ENCODE measurements around the gene PODN. TPM values are rescaled to one million over a fixed set of nuclear protein-coding genes. Genes with fewer than 3 reads are reported as not detected.

The PODN gene
- total RNA-seq, 1 experiment from 2014 or later: not detected

DNA sequence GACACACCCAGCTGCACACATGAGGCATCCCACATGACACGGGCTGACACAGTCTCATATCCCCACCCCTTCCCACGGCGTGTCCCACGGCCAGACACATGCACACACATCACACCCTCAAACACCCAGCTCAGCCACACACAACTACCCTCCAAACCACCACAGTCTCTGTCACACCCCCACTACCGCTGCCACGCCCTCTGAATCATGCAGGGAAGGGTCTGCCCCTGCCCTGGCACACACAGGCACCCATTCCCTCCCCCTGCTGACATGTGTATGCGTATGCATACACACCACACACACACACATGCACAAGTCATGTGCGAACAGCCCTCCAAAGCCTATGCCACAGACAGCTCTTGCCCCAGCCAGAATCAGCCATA, 22.6 kb downstream of the PODN start:
- Histone ChIP-seq H3K36me3 (ENCODE audit: low read depth) (no peaks in the 10 kb centered on the region), H3K4me1 (replicated peaks; ENCODE audit: insufficient read depth) (no peaks in the 10 kb centered on the region), H3K9me2 (ENCODE audit: insufficient read depth) (no peaks in the 10 kb centered on the region), H3K4me3 (no peak overlapping the region), H3K79me2 (ENCODE audit: low read depth) (no peaks in the 10 kb centered on the region), H3K27me3 (ENCODE audit: insufficient read depth, low read depth) (no peaks in the 10 kb centered on the region), H3K9me3 (ENCODE audit: insufficient read depth, low read depth) (no peaks in the 10 kb centered on the region), H4K20me1 (ENCODE audit: insufficient read depth) (no peaks in the 10 kb centered on the region), H3K4me2 (no peak overlapping the region), H3F3A (ENCODE audit: insufficient read depth, low read depth) (no peaks in the 10 kb centered on the region), H3K27ac (no peak overlapping the region), H2AFZ (no peak overlapping the region)
- ChIA-PET CTCF (interaction anchor here (0.6 kb wide), 1 partner anchor 332 kb away, joined by 5 read pairs; no protein-coding TSS in a partner anchor), POLR2A (ENCODE audit: unreplicated experiment) (no interaction called here)
- intact Hi-C loops (cut with micrococcal nuclease; ENCODE audit: unreplicated experiment): loop anchor here (10.0 kb wide), 1 partner anchor 90 kb away; no protein-coding TSS in a partner anchor
- no peak for DNase-seq
- TF ChIP-seq EZH2 (IDR thresholded peaks at IDR 0.05; ENCODE audit: low read depth): no peak
- TF ChIP-seq, protein P1, sequence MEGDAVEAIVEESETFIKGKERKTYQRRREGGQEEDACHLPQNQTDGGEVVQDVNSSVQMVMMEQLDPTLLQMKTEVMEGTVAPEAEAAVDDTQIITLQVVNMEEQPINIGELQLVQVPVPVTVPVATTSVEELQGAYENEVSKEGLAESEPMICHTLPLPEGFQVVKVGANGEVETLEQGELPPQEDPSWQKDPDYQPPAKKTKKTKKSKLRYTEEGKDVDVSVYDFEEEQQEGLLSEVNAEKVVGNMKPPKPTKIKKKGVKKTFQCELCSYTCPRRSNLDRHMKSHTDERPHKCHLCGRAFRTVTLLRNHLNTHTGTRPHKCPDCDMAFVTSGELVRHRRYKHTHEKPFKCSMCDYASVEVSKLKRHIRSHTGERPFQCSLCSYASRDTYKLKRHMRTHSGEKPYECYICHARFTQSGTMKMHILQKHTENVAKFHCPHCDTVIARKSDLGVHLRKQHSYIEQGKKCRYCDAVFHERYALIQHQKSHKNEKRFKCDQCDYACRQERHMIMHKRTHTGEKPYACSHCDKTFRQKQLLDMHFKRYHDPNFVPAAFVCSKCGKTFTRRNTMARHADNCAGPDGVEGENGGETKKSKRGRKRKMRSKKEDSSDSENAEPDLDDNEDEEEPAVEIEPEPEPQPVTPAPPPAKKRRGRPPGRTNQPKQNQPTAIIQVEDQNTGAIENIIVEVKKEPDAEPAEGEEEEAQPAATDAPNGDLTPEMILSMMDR (conservative IDR thresholded peaks at IDR 0.05): no peak
- BruUV-seq (replicated peaks): no TSS peak

DNA sequence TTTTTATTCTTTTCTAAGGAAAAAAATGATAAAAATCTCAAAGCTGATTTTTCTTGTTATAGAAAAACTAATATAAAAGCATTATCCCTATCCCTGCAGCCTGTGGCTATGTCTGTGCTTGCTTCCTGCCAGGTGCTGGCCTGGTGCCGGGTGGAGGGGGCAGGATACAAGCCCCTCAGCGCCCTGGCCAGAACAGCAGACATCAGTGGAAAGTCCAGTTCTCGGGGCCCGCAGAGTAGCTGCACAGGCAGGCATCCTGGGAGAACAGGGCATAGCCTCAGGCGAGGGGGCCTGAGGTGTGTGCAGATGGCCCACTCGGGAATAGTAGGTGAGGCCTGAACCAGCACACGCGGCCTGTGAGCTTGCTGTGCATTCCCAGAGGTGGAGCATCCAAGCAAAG, 23.4 kb downstream of the PODN start:
- Histone ChIP-seq H3K27me3 (ENCODE audit: insufficient read depth, low read depth) (no peaks in the 10 kb centered on the region), H3K4me2 (no peak overlapping the region), H4K20me1 (ENCODE audit: insufficient read depth) (no peaks in the 10 kb centered on the region), H3K4me1 (replicated peaks; ENCODE audit: insufficient read depth) (no peaks in the 10 kb centered on the region), H3K9me2 (ENCODE audit: insufficient read depth) (no peaks in the 10 kb centered on the region), H2AFZ (no peak overlapping the region), H3K79me2 (ENCODE audit: low read depth) (no peaks in the 10 kb centered on the region), H3K9me3 (ENCODE audit: insufficient read depth, low read depth) (no peaks in the 10 kb centered on the region), H3K36me3 (ENCODE audit: low read depth) (no peaks in the 10 kb centered on the region), H3K4me3 (no peak overlapping the region), H3F3A (ENCODE audit: insufficient read depth, low read depth) (no peaks in the 10 kb centered on the region), H3K27ac (no peak overlapping the region)
- TF ChIP-seq, protein P1 (conservative IDR thresholded peaks at IDR 0.05): no peak
- no peak for TF ChIP-seq EZH2 (IDR thresholded peaks at IDR 0.05; ENCODE audit: low read depth)
- no peak for DNase-seq
- intact Hi-C loops (cut with micrococcal nuclease; ENCODE audit: unreplicated experiment): loop anchor here (10.0 kb wide), 1 partner anchor 89 kb away; no protein-coding TSS in a partner anchor
- CTCF ChIA-PET: no interaction called here
- BruUV-seq (replicated peaks): no TSS peak
- POLR2A ChIA-PET (ENCODE audit: unreplicated experiment): no interaction called here

DNA sequence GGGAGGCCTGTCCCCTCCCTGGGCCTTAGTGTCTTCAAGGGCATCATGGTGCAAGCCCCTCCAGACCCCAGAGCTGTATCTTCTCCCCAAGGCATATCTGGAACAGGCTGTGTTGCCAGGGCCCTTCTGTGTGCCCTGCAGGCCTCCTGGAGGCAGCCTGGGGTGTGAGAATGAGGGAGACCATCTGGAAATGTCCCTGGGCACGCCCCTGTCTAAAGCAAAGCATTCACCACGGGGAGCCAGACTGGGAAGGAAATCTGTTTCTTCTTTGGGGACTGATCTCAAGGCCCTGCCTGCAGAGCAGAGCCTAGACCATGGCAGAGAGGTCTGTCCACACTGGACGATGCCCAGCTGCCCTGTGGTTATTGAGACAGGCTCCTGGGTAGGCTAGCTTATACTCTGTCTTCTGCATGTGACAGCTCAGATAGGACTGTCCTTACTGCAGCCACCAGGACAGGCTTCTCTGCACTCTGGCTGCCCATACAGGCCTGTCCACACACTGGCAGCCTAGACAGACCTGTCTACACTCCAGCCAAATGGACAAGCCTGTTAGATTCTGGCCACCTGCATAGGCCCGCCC, 24.6 kb downstream of the PODN start:
- Histone ChIP-seq H3K27ac (no peak overlapping the region), H3K9me3 (ENCODE audit: insufficient read depth, low read depth) (no peaks in the 10 kb centered on the region), H3K79me2 (ENCODE audit: low read depth) (no peaks in the 10 kb centered on the region), H2AFZ (no peak overlapping the region), H4K20me1 (ENCODE audit: insufficient read depth) (no peaks in the 10 kb centered on the region), H3K27me3 (ENCODE audit: insufficient read depth, low read depth) (no peaks in the 10 kb centered on the region), H3K4me1 (replicated peaks; ENCODE audit: insufficient read depth) (peaks cover 9% of the 10 kb centered on the region; the same call in 1 of the 2 replicates), H3K9me2 (ENCODE audit: insufficient read depth) (no peaks in the 10 kb centered on the region), H3K4me3 (no peak overlapping the region), H3F3A (ENCODE audit: insufficient read depth, low read depth) (no peaks in the 10 kb centered on the region), H3K4me2 (no peak overlapping the region), H3K36me3 (ENCODE audit: low read depth) (no peaks in the 10 kb centered on the region)
- intact Hi-C loops (cut with micrococcal nuclease; ENCODE audit: unreplicated experiment): loop anchor here (10.0 kb wide), 1 partner anchor 88 kb away; no protein-coding TSS in a partner anchor
- POLR2A ChIA-PET (ENCODE audit: unreplicated experiment): interaction anchor here (0.6 kb wide), 1 partner anchor 252 kb away, joined by 3 read pairs; no protein-coding TSS in a partner anchor
- DNase-seq: no peak
- CTCF ChIA-PET: interaction anchor here (0.6 kb wide), 1 partner anchor 161 kb away, joined by 5 read pairs; no protein-coding TSS in a partner anchor
- TF ChIP-seq, protein P1 (conservative IDR thresholded peaks at IDR 0.05): no peak
- no peak for TF ChIP-seq EZH2 (IDR thresholded peaks at IDR 0.05; ENCODE audit: low read depth)
- BruUV-seq (replicated peaks): no TSS peak
